NCI-H510A (cell line): ENCODE measurements around the gene LITAF.

ENCODE experiments used
- DNase-seq: peaks from one replicate; lab custom pipeline; 2025; lab: John Stamatoyannopoulos, UW

The LITAF gene

GRCh38 chr16:11550791-11551498, 35.8 kb downstream of the LITAF start:
- DNase-seq, result no peak

- DNase-seq, result no peak
Measured at GRCh38 chr16:11547118-11547916, 39.4 kb downstream of the LITAF start.

- no peak for DNase-seq
Measured at GRCh38 chr16:11546608-11547061, 40.1 kb downstream of the LITAF start.

GRCh38 chr16:11543661-11544393, 42.9 kb downstream of the LITAF start:
- DNase-seq, result no peak

GRCh38 chr16:11542069-11542744, 44.5 kb downstream of the LITAF start:
- DNase-seq, result no peak

GRCh38 chr16:11539641-11540050, 47.1 kb downstream of the LITAF start:
- DNase-seq, result no peak

- no peak for DNase-seq
Measured at GRCh38 chr16:11538880-11539279, 47.8 kb downstream of the LITAF start.

- no peak for DNase-seq
Measured at GRCh38 chr16:11536104-11536866, 50.4 kb downstream of the LITAF start.

- no peak for DNase-seq
Measured at GRCh38 chr16:11535494-11535893, 51.2 kb downstream of the LITAF start.

GRCh38 chr16:11534262-11534661, 52.5 kb downstream of the LITAF start:
- DNase-seq, result no peak

GRCh38 chr16:11533588-11533987, 53.1 kb downstream of the LITAF start:
- DNase-seq, result no peak

GRCh38 chr16:11530171-11530940, 56.4 kb downstream of the LITAF start:
- DNase-seq, result no peak

GRCh38 chr16:11529285-11529684, 57.4 kb downstream of the LITAF start:
- DNase-seq, result no peak

GRCh38 chr16:11528053-11528452, 58.7 kb downstream of the LITAF start:
- DNase-seq, result no peak

GRCh38 chr16:11526655-11527350, 59.9 kb downstream of the LITAF start:
- DNase-seq, result no peak

- DNase-seq, result no peak
Measured at GRCh38 chr16:11524098-11524760, 62.5 kb downstream of the LITAF start.

- DNase-seq, result no peak
Measured at GRCh38 chr16:11521055-11521454, 65.7 kb downstream of the LITAF start.

- DNase-seq, result no peak
Measured at GRCh38 chr16:11520442-11520841, 66.3 kb downstream of the LITAF start.

- no peak for DNase-seq
Measured at GRCh38 chr16:11517961-11518360, 68.8 kb downstream of the LITAF start.
